ENCODE data around the gene SLC49A3. TPM values are rescaled to one million over a fixed set of nuclear protein-coding genes. Genes with fewer than 3 reads are reported as not detected.

Gene SLC49A3
- total RNA-seq, 1 donor from 2014 or later: 6.2 TPM

DNA sequence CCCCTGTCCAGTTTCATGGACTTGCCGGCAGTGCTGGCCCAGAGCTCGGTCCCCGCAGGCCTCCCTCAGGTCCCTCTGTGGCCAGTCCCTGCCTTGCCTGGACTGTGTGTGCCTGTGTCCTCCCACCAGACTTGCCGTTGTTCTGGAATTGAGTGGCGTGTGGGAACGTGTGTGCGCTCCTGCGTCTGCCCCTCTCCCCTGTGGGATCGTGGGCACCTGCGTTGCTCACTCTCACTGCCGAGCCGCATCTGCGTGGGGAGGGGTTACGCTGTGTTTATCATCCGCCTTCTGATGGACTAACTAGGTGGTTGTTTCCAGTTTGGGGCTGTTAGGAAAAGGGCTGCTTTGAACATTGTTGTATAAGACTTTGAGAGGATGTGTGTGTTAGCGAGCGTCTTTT lies 37.9 kb upstream of the SLC49A3 start:
- Mint-ChIP-seq H3K4me1 (ENCODE audit: low read depth, unreplicated experiment) (peaks cover 14% of the 10 kb centered on the region), H3K27ac (ENCODE audit: unreplicated experiment) (no peak overlapping the region), H3K27me3 (ENCODE audit: low read depth, unreplicated experiment) (no peaks in the 10 kb centered on the region), H3K36me3 (ENCODE audit: low read depth, unreplicated experiment) (peaks cover 18% of the 10 kb centered on the region), H3K9me3 (ENCODE audit: unreplicated experiment) (peaks cover 2% of the 10 kb centered on the region), H3K4me3 (ENCODE audit: unreplicated experiment) (peak overlapping the region; percentile 64)
- H3K9me3 ChIP-seq (ENCODE audit: insufficient read depth, low read depth, low read length): no peaks in the 10 kb centered on the region
- FAIRE-seq (no peak), DNase-seq (ENCODE audit: low read depth) (no peak)
- no peak overlapping the region for H3K4me2 ChIP-seq (ENCODE audit: low read length)
- H3K4me3 ChIP-seq (ENCODE audit: insufficient read depth, low read depth, low read length): no peak overlapping the region
- no peaks in the 10 kb centered on the region for H3K4me1 ChIP-seq (ENCODE audit: insufficient read depth, low read length)
- H3K9ac ChIP-seq (ENCODE audit: low read length): peak overlapping the region; percentile 23
- H3K36me3 ChIP-seq (ENCODE audit: insufficient read depth, low read length): peaks cover 3% of the 10 kb centered on the region
- H3K27me3 ChIP-seq (ENCODE audit: insufficient read depth, low read length): no peaks in the 10 kb centered on the region
- no peak overlapping the region for H2AFZ ChIP-seq (ENCODE audit: low read depth, low read length)
- peaks cover 79% of the 10 kb centered on the region for H4K20me1 ChIP-seq (ENCODE audit: insufficient read depth, low read length)
- no peak for TF ChIP-seq EZH2 (IDR thresholded peaks at IDR 0.05; ENCODE audit: insufficient read depth, low read length)
- TF ChIP-seq, protein P1, sequence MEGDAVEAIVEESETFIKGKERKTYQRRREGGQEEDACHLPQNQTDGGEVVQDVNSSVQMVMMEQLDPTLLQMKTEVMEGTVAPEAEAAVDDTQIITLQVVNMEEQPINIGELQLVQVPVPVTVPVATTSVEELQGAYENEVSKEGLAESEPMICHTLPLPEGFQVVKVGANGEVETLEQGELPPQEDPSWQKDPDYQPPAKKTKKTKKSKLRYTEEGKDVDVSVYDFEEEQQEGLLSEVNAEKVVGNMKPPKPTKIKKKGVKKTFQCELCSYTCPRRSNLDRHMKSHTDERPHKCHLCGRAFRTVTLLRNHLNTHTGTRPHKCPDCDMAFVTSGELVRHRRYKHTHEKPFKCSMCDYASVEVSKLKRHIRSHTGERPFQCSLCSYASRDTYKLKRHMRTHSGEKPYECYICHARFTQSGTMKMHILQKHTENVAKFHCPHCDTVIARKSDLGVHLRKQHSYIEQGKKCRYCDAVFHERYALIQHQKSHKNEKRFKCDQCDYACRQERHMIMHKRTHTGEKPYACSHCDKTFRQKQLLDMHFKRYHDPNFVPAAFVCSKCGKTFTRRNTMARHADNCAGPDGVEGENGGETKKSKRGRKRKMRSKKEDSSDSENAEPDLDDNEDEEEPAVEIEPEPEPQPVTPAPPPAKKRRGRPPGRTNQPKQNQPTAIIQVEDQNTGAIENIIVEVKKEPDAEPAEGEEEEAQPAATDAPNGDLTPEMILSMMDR (IDR thresholded peaks at IDR 0.05; ENCODE audit: insufficient read depth, low read depth, low read length): no peak
- H3K27ac ChIP-seq (ENCODE audit: low read depth, low read length): no peak overlapping the region
- peaks cover 91% of the 10 kb centered on the region for H3K79me2 ChIP-seq (ENCODE audit: insufficient read depth, low read length)

DNA sequence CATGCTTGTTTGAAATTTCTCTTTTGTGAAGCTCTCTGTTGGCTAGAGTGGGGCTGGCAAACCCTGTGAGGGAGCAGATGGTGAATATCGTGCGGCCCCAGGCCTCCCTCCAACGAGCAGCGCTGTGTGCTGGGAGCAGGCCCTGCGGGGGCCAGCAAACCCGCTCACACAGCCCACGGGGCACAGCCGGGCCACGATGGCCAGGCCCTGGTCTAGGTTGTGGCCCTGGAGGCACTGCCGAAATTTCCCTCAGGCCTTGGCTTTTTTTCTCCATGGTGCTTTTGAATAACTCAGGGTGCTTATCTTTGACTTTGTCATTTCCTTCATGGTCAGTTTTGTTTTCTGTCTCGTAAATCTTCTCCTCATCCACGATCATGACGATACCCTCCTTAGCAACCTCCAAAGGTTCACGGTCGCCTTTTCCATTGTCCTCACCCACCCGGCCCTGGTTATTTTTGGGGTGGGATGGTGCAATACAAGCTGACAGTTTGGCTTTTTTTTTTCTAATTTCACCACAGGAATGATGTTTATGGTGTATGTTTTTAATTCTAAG lies 37.4 kb upstream of the SLC49A3 start:
- Mint-ChIP-seq H3K9me3 (ENCODE audit: unreplicated experiment) (peaks cover 2% of the 10 kb centered on the region), H3K27me3 (ENCODE audit: low read depth, unreplicated experiment) (no peaks in the 10 kb centered on the region), H3K4me1 (ENCODE audit: low read depth, unreplicated experiment) (peaks cover 19% of the 10 kb centered on the region), H3K27ac (ENCODE audit: unreplicated experiment) (no peak overlapping the region), H3K4me3 (ENCODE audit: unreplicated experiment) (no peak overlapping the region), H3K36me3 (ENCODE audit: low read depth, unreplicated experiment) (peaks cover 18% of the 10 kb centered on the region)
- DNase-seq (ENCODE audit: low read depth) (peak; percentile 25), FAIRE-seq (no peak)
- Histone ChIP-seq H3K79me2 (ENCODE audit: insufficient read depth, low read length) (peaks cover 96% of the 10 kb centered on the region), H2AFZ (ENCODE audit: low read depth, low read length) (no peak overlapping the region), H3K4me3 (ENCODE audit: insufficient read depth, low read depth, low read length) (no peak overlapping the region), H3K9ac (ENCODE audit: low read length) (peak overlapping the region; percentile 23), H3K36me3 (ENCODE audit: insufficient read depth, low read length) (peaks cover 3% of the 10 kb centered on the region), H4K20me1 (ENCODE audit: insufficient read depth, low read length) (peaks cover 85% of the 10 kb centered on the region), H3K4me2 (ENCODE audit: low read length) (no peak overlapping the region), H3K9me3 (ENCODE audit: insufficient read depth, low read depth, low read length) (no peaks in the 10 kb centered on the region), H3K4me1 (ENCODE audit: insufficient read depth, low read length) (peaks cover under 1% of the 10 kb centered on the region), H3K27ac (ENCODE audit: low read depth, low read length) (no peak overlapping the region), H3K27me3 (ENCODE audit: insufficient read depth, low read length) (no peaks in the 10 kb centered on the region)
- TF ChIP-seq EZH2 (IDR thresholded peaks at IDR 0.05; ENCODE audit: insufficient read depth, low read length): no peak
- TF ChIP-seq, protein P1 (IDR thresholded peaks at IDR 0.05; ENCODE audit: insufficient read depth, low read depth, low read length): no peak
